HepG2 (cell line): Measurements from ENCODE around the gene INO80B. TPM values are rescaled to one million over a fixed set of nuclear protein-coding genes. Genes with fewer than 3 reads are reported as not detected.

Source experiments
- DMTF1 ChIP-seq: sonication (generic); formaldehyde crosslinking; IDR thresholded peaks from 2 replicates; pipeline ENCODE4 v1.4.0; 2020; ENCODE audit warnings: mild to moderate bottlenecking, missing genetic modification reagents
- HES4 ChIP-seq: sonication (generic); formaldehyde crosslinking; IDR thresholded peaks from 2 replicates; pipeline ENCODE4 v1.9.0; 2021; ENCODE audit warnings: mild to moderate bottlenecking, missing genetic modification reagents, borderline replicate concordance
- MXI1 ChIP-seq: IDR thresholded peaks from 3 replicates; pipeline ENCODE4 v1.6.1; 2012; ENCODE audit warnings: low read depth, low read length, inconsistent platforms, borderline replicate concordance
- PCBP1 ChIP-seq: fragments of 200-400 bp; formaldehyde crosslinking; IDR thresholded peaks from 2 replicates; pipeline ENCODE4 v1.6.1; 2017; ENCODE audit warnings: mild to moderate bottlenecking, low read depth, low read length, borderline replicate concordance
- SETDB1 ChIP-seq: sonication (generic); formaldehyde crosslinking; IDR thresholded peaks from 2 replicates; pipeline ENCODE4 v1.5.1; 2020; ENCODE audit warnings: missing genetic modification reagents, mild to moderate bottlenecking, borderline replicate concordance
- SOX6 ChIP-seq, 2 experiments: fragments of 450-650 bp in 1 of 2; sonication (generic) in 1 of 2; formaldehyde crosslinking in 1 of 2; IDR thresholded peaks; 2 replicates each; pipeline versions ENCODE4 v1.4.0 to v1.6.1; 2017 to 2020; ENCODE audit warnings: antibody characterized with exemption in 1 of 2, mild to moderate bottlenecking in 1 of 2, missing genetic modification reagents in 1 of 2
- ZBTB21 ChIP-seq: sonication (generic); formaldehyde crosslinking; IDR thresholded peaks from 2 replicates; pipeline ENCODE4 v1.4.0; 2020; ENCODE audit warnings: missing genetic modification reagents
- ZFP91 ChIP-seq: sonication (generic); formaldehyde crosslinking; IDR thresholded peaks from 2 replicates; pipeline ENCODE4 v1.9.0; 2022; ENCODE audit warnings: missing genetic modification reagents, mild to moderate bottlenecking, borderline replicate concordance
- ZNF253 ChIP-seq: sonication (generic); formaldehyde crosslinking; IDR thresholded peaks from 2 replicates; pipeline ENCODE4 v1.8.0; 2022; ENCODE audit warnings: mild to moderate bottlenecking, missing genetic modification reagents, borderline replicate concordance
- ZNF264 ChIP-seq: sonication (generic); formaldehyde crosslinking; IDR thresholded peaks from 2 replicates; pipeline ENCODE4 v1.4.0; 2020; ENCODE audit warnings: missing genetic modification reagents
- ZNF747 ChIP-seq: sonication (generic); formaldehyde crosslinking; IDR thresholded peaks from 2 replicates; pipeline ENCODE4 v1.8.1; 2023; ENCODE audit warnings: missing genetic modification reagents, mild to moderate bottlenecking, borderline replicate concordance
- ZNF775 ChIP-seq: sonication (generic); formaldehyde crosslinking; IDR thresholded peaks from 2 replicates; pipeline ENCODE4 v1.4.0; 2020; ENCODE audit warnings: missing genetic modification reagents, mild to moderate bottlenecking, moderate library complexity, borderline replicate concordance
- ZZZ3 ChIP-seq: sonication (generic); formaldehyde crosslinking; IDR thresholded peaks from 2 replicates; pipeline ENCODE4 v1.4.0; 2020; ENCODE audit warnings: missing genetic modification reagents, mild to moderate bottlenecking, borderline replicate concordance
- polyA plus RNA-seq, 8 experiments: library from polyadenylated mRNA; depleted of rRNA in 3 of 8; stranded (reverse) in 7 of 8; unstranded in 1 of 8; fragments of >200 nt; fragmentation: Illumina TruSeq in 4 of 8; extraction: Trizol in 4 of 8; gene quantifications; 2 replicates each; pipeline versions ENCODE4 v1.2.1 to v1.2.3, GENCODE V29; 2011 to 2016; ENCODE audit warnings: low read depth in 4 of 8, missing spikeins in 1 of 8, mixed read lengths in 1 of 8; ENCODE audit not compliant: insufficient read depth in 1 of 8
- total RNA-seq, 5 experiments: library from RNA; depleted of rRNA; stranded (reverse); fragments of >200 nt; fragmentation: Illumina TruSeq; extraction: Trizol; gene quantifications; 2 replicates each; pipeline ENCODE4 v1.2.3, GENCODE V29; 2016; ENCODE audit warnings: low read depth in 1 of 5
- TF ChIP-seq, protein P1 (sequence below): sonication (generic); formaldehyde crosslinking; IDR thresholded peaks from 2 replicates; pipeline ENCODE4 v1.4.0; 2020; ENCODE audit warnings: missing genetic modification reagents, mild to moderate bottlenecking, borderline replicate concordance
- TF ChIP-seq, protein P2 (sequence below): sonication (generic); formaldehyde crosslinking; IDR thresholded peaks from 2 replicates; pipeline ENCODE4 v1.4.0; 2020; ENCODE audit warnings: missing genetic modification reagents
- TF ChIP-seq, protein P3 (sequence below): sonication (generic); formaldehyde crosslinking; IDR thresholded peaks from 2 replicates; pipeline ENCODE4 v1.5.0; 2020; ENCODE audit warnings: mild to moderate bottlenecking, missing genetic modification reagents

The INO80B gene
- total and polyA plus RNA-seq, 2 of the 13 experiments (the other 11 are each of a cell fraction or from before 2014, with no cell fraction given), result 6.2 to 14.5 TPM

DNA sequence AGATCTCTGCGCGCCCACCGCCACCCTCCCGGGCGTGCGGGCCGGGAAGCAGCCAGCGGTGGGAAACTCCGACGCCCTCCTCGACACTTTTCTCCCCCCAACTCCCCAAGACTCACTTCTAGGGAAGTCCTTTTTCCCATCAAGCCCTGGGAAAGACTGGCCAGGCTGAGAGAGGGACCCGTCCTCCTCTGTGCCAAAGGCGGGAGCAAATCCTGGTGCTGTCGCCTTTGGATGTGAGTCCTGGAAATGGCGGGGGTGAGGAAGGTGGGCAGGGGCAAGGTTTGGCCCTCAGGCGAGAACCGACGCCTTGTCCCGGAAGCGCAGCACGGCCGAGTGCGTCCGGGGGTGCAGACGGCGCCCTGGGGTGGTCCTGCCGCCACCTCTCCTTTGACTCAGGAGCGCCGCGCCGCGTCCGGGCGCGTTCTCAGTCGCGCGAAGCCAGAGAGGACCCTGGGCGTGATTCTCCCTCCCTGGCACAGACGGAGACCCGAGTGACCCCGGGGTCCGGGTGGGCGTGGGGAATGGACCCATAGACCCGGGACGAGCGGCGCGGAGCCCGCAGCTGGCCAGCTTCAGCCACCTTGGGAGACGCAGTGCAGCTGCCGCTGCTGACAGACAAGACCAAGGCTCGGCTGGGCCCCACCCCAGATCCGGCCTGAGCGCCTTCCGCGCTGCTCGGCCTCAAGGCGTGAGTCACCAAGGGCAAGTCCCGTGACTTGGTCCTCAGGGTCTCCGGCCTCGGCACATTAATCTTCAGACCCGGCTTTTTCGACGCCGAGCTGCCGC, 48.0 kb downstream of the INO80B start (continued):
- TF ChIP-seq ZFP91 (CRISPR knock-in tag) (peak; percentile 71), ZNF253 (CRISPR knock-in tag) (peak; percentile 18; the same call in 1 of the 2 replicates), ZNF264 (0 out of 2 replicates have a peak, but pooled peaks have one; percentile 15), ZBTB21 (CRISPR knock-in tag) (no peak), DMTF1 (peak; percentile 40; the same call in 1 of the 2 replicates), ZNF775 (CRISPR knock-in tag) (no peak), SETDB1 (CRISPR knock-in tag) (no peak), ZZZ3 (CRISPR knock-in tag) (0 out of 2 replicates have a peak, but pooled peaks have one; percentile 22), HES4 (CRISPR knock-in tag) (peak; percentile 90), PCBP1 (no peak), ZNF747 (CRISPR knock-in tag) (peak; percentile 63; the same call in 1 of the 2 replicates), SOX6 (IDR thresholded peaks at IDR 0.05) (no peak), SOX6 (CRISPR knock-in tag; IDR thresholded peaks at IDR 0.05) (no peak; the same call in 1 of the 2 replicates), MXI1 (no peak)
- TF ChIP-seq, protein P1, sequence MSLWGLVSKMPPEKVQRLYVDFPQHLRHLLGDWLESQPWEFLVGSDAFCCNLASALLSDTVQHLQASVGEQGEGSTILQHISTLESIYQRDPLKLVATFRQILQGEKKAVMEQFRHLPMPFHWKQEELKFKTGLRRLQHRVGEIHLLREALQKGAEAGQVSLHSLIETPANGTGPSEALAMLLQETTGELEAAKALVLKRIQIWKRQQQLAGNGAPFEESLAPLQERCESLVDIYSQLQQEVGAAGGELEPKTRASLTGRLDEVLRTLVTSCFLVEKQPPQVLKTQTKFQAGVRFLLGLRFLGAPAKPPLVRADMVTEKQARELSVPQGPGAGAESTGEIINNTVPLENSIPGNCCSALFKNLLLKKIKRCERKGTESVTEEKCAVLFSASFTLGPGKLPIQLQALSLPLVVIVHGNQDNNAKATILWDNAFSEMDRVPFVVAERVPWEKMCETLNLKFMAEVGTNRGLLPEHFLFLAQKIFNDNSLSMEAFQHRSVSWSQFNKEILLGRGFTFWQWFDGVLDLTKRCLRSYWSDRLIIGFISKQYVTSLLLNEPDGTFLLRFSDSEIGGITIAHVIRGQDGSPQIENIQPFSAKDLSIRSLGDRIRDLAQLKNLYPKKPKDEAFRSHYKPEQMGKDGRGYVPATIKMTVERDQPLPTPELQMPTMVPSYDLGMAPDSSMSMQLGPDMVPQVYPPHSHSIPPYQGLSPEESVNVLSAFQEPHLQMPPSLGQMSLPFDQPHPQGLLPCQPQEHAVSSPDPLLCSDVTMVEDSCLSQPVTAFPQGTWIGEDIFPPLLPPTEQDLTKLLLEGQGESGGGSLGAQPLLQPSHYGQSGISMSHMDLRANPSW (CRISPR knock-in tag), result 0 out of 2 replicates have a peak, but pooled peaks have one; percentile 35
- TF ChIP-seq, protein P2, sequence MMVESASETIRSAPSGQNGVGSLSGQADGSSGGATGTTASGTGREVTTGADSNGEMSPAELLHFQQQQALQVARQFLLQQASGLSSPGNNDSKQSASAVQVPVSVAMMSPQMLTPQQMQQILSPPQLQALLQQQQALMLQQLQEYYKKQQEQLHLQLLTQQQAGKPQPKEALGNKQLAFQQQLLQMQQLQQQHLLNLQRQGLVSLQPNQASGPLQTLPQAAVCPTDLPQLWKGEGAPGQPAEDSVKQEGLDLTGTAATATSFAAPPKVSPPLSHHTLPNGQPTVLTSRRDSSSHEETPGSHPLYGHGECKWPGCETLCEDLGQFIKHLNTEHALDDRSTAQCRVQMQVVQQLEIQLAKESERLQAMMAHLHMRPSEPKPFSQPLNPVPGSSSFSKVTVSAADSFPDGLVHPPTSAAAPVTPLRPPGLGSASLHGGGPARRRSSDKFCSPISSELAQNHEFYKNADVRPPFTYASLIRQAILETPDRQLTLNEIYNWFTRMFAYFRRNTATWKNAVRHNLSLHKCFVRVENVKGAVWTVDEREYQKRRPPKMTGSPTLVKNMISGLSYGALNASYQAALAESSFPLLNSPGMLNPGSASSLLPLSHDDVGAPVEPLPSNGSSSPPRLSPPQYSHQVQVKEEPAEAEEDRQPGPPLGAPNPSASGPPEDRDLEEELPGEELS (CRISPR knock-in tag), result no peak
- TF ChIP-seq, protein P3, sequence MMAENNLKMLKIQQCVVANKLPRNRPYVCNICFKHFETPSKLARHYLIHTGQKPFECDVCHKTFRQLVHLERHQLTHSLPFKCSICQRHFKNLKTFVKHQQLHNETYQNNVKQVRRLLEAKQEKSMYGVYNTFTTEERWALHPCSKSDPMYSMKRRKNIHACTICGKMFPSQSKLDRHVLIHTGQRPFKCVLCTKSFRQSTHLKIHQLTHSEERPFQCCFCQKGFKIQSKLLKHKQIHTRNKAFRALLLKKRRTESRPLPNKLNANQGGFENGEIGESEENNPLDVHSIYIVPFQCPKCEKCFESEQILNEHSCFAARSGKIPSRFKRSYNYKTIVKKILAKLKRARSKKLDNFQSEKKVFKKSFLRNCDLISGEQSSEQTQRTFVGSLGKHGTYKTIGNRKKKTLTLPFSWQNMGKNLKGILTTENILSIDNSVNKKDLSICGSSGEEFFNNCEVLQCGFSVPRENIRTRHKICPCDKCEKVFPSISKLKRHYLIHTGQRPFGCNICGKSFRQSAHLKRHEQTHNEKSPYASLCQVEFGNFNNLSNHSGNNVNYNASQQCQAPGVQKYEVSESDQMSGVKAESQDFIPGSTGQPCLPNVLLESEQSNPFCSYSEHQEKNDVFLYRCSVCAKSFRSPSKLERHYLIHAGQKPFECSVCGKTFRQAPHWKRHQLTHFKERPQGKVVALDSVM (CRISPR knock-in tag), result peak; percentile 34
